AG10803 (cell line): ENCODE data around the gene GOLGA1.

ENCODE experiments used
- DNase-seq: peaks from one replicate; pipeline ENCODE4 v3.0.0; 2010; ENCODE audit warnings: low read depth
- H3K4me3 ChIP-seq: 2 replicates; pipeline ENCODE4 v1.5.1; 2011; ENCODE audit warnings: mild to moderate bottlenecking, low read length, control low read depth
- CTCF ChIP-seq: conservative IDR thresholded peaks from 2 replicates; pipeline ENCODE4 v1.5.1; 2011; ENCODE audit warnings: mild to moderate bottlenecking, low read length, control low read depth, inconsistent platforms

The GOLGA1 gene

DNA sequence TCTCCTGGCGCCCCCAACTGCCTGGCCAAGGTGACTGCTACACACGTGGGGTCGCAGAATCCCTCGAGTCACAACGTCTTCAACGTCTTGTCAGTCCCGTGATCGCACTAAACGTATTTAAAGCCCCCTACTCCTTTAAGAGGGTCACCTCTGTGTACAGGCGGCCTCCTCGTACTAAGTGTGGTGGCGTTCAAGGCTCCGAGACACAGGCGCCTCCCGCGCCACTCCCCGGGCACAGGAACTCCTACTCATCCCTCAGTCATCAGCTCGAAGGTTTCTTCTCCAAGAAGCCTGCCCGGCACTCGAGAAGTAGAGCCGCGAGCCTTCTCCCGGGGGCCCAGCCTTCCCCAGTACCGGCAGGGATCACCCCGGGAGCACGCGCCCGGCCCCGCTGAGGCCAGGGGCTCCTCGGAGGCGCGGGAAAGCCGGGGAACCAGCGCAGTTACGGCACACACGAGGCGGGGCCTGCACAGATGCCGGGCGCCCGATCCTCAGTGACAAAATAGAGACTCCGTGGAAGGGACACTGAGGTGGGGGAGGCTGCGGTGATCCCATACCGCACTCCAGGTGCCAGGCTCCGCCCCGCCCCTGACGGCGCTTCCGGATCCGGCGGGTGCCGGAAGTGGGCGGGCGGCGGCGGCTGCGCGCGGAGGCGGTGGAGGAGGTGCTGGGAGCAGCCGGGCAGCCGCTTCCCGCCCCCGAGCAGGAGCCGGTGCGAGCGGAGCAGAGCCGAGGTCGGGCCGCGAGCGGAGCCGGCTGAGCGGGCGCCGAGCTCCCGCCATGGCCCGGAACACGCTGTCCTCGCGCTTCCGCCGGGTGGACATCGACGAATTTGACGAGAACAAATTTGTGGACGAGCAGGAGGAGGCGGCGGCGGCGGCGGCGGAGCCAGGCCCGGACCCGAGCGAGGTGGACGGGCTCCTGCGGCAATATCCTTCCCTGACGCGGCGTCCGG is 72.1 kb downstream of the GOLGA1 start:
- peak; percentile 27; the same call in 1 of the 2 replicates for TF ChIP-seq CTCF
- peak overlapping the region; percentile 90 for H3K4me3 ChIP-seq
- DNase-seq, result peak; percentile 78

- H3K4me3 ChIP-seq, result no peak overlapping the region
- no peak for DNase-seq
- no peak for TF ChIP-seq CTCF
These were observed 77.5 kb downstream of the GOLGA1 start for GRCh38 chr9:124863371-124863871.

GRCh38 chr9:124861342-124862229 is 79.3 kb downstream of the GOLGA1 start, which contains the start of the genes ARPC5L and RPL35:
Gene ARPC5L, plus strand, starts transcription at chr9:124862130. Its CDS starts 7,161 bp downstream, at chr9:124869291.
Gene RPL35, minus strand, starts transcription at chr9:124861957. Its CDS starts 45 bp downstream, at chr9:124861912.
- peak; percentile 92 for DNase-seq
- TF ChIP-seq CTCF, result peak; percentile 31
- peak within 1 kb of the TSS; percentile 94 for H3K4me3 ChIP-seq

DNA sequence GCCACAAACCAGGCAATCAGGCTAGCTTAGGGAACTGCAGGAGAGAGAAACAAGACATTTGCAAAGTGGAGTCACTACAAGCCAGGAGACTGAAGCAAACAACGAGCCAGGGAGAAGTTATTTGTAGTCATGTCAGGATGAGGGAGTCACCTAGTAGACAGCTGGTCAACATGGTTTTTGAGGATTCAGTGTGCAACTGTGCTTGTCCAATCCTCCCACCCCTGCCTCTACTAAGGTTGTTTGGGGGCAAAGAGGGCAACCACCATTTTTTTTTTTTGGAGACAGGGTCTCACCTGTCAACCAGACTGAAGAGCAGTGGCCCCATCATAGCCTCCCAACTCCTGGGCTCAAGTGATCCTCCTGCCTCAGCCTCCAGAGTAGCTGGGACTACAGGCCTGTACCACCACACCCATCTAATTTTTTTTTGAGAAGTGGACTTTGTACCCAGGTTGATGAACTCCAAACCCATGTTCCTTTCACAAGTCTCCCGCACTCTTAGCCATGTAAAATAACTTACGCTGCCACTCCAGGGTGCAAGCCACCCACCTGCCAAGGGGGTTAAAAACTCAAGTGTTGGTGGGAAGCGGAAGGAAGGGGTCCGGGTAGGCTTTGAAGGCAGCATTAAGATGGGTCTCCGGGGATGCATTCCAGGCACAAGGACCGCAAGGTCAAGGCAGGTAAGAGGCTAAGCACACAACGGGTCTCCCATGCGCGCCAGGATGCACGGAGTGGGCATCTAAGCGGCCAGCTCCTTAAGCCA is 80.1 kb downstream of the GOLGA1 start:
- DNase-seq, result no peak
- TF ChIP-seq CTCF, result no peak

GRCh38 chr9:124859803-124860581 is 80.9 kb downstream of the GOLGA1 start:
- H3K4me3 ChIP-seq, result peak overlapping the region; percentile 89
- TF ChIP-seq CTCF, result no peak
- DNase-seq, result no peak

More for the DNA sequence above, 80.1 kb downstream of the GOLGA1 start:
- H3K4me3 ChIP-seq, result peak overlapping the region; percentile 89
